HAP-1 (cell line): ENCODE data around the gene STAMBPL1.
"Not testable (repeated sequence)": the region's sequence is repeated elsewhere in the genome, so short reads cannot be mapped to it uniquely, and the experiment has no call there.

Experiments
- DNase-seq, 2 experiments: peaks; one replicate each; pipeline ENCODE4 v3.0.0-alpha.2; 2016 to 2020; ENCODE audit warnings: low spot score in 2 of 2
- H3K27me3 ChIP-seq: fragments of 250-450 bp; sonication (Bioruptor Pico); 2 replicates; pipeline ENCODE4 v1.5.1; 2020; ENCODE audit warnings: low read depth, mild to moderate bottlenecking, moderate library complexity
- H3K36me3 ChIP-seq: fragments of 250-450 bp; sonication (Bioruptor Pico); replicated peaks from 2 replicates; pipeline ENCODE4 v1.5.1; 2020; ENCODE audit warnings: mild to moderate bottlenecking
- H3K4me1 ChIP-seq: fragments of 250-450 bp; sonication (Bioruptor Pico); 2 replicates; pipeline ENCODE4 v1.5.1; 2020; ENCODE audit warnings: mild to moderate bottlenecking
- H3K4me3 ChIP-seq: fragments of 250-450 bp; sonication (Bioruptor Pico); 2 replicates; pipeline ENCODE4 v1.5.1; 2020; ENCODE audit warnings: mild to moderate bottlenecking, moderate library complexity
- H3K9me3 ChIP-seq: fragments of 250-450 bp; sonication (Bioruptor Pico); 2 replicates; pipeline ENCODE4 v1.5.1; 2020; ENCODE audit warnings: mild to moderate bottlenecking, moderate library complexity
- in situ Hi-C: fragments of 300-500 bp; cut with MboI; formaldehyde crosslinking; loops from 3 replicates; pipeline ENCODE4 v1.14.3; 2020; ENCODE audit warnings: low sequenced_read_pairs, inconsistent platforms, mixed read lengths

STAMBPL1 gene

DNA sequence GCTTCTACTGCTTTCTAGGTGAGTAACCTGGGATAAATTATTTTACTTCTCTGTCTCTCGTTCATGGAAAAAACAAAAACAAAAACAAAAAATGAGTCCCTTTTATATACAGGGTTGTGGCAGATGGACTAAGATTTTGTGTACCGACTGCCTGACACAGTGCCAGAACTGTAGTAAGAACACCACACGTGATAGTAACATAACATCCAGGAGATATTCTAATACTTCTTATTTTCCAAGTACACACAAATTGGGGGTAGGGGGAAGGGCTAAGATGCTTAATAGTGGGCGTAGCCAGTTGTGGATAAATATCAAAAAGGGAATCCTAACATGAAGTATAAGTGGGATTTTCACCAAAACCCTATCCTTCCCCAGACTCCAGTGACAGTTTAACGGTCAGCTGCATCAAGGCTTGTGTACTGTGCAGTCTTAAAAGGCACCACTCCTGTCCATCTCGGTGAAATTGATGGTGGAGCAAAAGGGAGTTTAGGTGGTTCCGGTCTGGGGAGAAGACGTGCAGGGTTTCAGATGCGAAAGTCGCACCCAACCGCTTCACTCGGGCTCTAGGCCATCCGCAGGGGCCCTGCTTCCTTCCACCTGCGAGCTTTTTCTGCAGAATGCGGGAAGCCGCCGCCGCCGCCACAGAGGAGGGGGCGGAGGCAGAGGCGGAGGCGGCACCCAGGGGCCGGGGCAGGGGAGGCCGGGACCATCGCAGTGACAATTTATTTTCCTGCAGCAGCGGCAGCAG, at the start of gene STAMBPL1:
Gene STAMBPL1 (plus strand): TSS at position 712 of the 748 bp plus-strand sequence. CDS start 21,464 bp downstream, outside the sequence.
- peak in 1 of 2 experiments; percentile 72 for DNase-seq
- H3K4me1 ChIP-seq, result peaks cover 31% of the 10 kb centered on the region
- H3K27me3 ChIP-seq, result no peaks in the 10 kb centered on the region

DNA sequence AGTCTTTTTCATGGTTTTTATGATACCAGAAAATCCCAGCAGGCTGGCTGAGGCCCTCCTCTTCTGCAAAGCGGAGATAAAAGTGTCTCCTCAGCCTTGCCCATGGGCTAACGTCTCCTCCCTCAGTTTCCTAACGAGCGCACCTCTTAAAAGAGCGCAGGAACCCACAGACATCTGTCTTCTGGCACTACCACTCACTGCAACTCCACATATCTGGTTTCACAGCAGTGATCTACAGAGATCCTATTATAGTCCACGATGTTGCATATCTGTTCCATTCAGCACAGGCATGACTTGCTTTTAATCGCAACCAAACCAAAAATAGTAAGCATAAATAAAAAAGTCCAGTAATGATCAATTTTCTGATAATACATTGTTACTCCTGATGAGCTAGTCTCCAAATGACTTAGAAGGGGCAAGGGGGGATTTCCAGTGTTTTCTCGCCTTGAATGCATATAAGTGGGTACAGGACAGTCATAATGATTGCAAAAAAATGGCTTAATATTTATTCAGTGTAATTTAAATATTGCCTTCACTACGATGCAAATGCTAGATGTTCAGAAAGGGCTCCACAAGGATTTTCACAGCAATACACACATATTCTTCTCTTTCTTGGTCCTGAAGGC, 49.3 kb upstream of the STAMBPL1 start:
- Histone ChIP-seq H3K4me3 (no peak overlapping the region), H3K4me1 (no peaks in the 10 kb centered on the region), H3K36me3 (no peaks in the 10 kb centered on the region), H3K9me3 (no peaks in the 10 kb centered on the region), H3K27me3 (peaks cover 7% of the 10 kb centered on the region; the same call in 1 of the 2 replicates)
- in situ Hi-C loops, result loop anchor here (10.0 kb wide), 1 partner anchor 394 kb away; no protein-coding TSS in a partner anchor
- DNase-seq, result no peak

More for the DNA sequence above, at the start of gene STAMBPL1:
- Histone ChIP-seq H3K9me3 (no peaks in the 10 kb centered on the region), H3K4me3 (peak within 1 kb of the TSS; percentile 68), H3K36me3 (no peaks in the 10 kb centered on the region)
- in situ Hi-C loops, result no loop called here

DNA sequence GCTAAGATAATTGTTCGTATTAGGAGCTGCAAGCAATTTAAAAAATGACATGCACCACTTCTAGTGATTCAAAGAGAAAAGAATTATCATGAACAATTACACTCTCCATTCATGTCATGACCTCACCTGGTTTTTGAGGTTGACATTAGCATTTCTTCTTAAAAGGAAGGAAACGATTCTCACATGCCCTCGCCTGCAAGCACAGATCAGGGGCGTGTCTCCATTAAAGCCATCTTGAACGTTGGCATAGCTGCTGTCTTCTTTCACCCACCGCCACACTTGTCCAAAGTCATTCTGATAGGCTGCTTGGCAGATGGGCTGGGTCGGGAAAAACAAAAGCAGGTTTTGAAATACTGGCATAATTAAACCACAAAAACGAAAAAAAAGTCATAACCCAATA, 48.3 kb upstream of the STAMBPL1 start:
- no peaks in the 10 kb centered on the region for H3K36me3 ChIP-seq
- peaks cover 7% of the 10 kb centered on the region; the same call in 1 of the 2 replicates for H3K27me3 ChIP-seq
- H3K4me1 ChIP-seq, result no peaks in the 10 kb centered on the region
- no peak overlapping the region for H3K4me3 ChIP-seq
- H3K9me3 ChIP-seq, result no peaks in the 10 kb centered on the region
- DNase-seq, result no peak
- in situ Hi-C loops, result loop anchor here (10.0 kb wide), 1 partner anchor 393 kb away; no protein-coding TSS in a partner anchor

DNA sequence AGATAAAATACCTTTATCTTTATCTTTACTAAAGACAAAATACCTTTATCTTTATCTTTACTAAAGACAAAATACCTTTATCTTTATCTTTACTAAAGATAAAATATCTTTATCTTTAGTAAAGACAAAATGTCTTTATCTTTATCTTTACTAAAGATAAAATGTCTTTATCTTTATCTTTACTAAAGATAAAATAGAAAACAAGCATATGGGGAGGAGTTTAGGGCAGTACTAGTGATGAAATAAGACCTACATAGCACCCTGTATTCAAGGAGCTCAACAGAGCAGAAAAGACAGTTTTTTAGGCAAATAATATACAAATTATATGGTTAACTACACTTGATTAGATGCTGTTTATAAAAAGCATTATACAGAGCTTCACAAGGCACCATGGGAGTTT, 47.7 kb upstream of the STAMBPL1 start:
- Histone ChIP-seq H3K27me3 (peaks cover 7% of the 10 kb centered on the region; the same call in 1 of the 2 replicates), H3K36me3 (no peaks in the 10 kb centered on the region), H3K9me3 (no peaks in the 10 kb centered on the region), H3K4me1 (no peaks in the 10 kb centered on the region), H3K4me3 (no peak overlapping the region)
- no peak for DNase-seq
- in situ Hi-C loops, result loop anchor here (10.0 kb wide), 1 partner anchor 392 kb away; no protein-coding TSS in a partner anchor

DNA sequence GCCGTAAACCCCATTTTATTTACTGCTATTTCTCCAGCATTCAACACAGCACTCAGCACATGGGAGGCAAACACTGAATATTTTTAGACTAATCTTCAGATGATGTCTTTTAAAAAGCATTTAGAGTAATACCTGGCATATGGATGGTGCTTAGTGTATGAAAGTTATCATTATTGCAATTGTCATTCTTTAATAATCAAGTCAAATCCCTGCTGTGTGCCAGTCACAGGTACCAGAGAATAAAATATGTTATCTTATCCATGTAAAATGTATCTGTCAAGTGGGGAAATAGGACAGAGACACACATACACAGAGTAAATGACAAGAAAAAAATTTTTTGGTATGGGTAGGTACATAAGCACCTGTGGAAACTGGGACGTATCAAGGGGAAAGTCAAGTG, 46.9 kb upstream of the STAMBPL1 start:
- Histone ChIP-seq H3K36me3 (no peaks in the 10 kb centered on the region), H3K4me1 (no peaks in the 10 kb centered on the region), H3K9me3 (no peaks in the 10 kb centered on the region), H3K4me3 (no peak overlapping the region), H3K27me3 (peaks cover 7% of the 10 kb centered on the region; the same call in 1 of the 2 replicates)
- DNase-seq, result no peak
- in situ Hi-C loops, result loop anchor here (10.0 kb wide), 1 partner anchor 392 kb away; no protein-coding TSS in a partner anchor

DNA sequence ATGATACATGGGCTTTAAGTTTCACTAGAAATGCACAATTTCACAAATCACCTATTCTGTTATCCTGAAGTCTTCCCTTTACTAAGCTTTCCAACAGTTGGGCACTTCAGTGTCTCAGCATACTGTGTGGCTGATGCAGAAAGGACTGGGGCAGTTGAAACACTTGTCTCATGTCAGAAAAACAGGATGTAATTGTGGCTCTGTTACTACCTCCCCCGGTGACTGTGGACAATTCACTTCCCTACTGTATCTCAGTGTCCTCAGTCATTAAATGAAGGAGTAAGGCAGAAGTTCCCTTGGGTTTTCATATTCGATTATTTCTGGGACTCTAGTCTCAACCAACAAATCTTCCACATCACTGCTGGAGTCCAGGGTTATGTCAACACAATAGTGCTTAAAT, 46.3 kb upstream of the STAMBPL1 start:
- H3K9me3 ChIP-seq, result no peaks in the 10 kb centered on the region
- in situ Hi-C loops, result loop anchor here (10.0 kb wide), 1 partner anchor 391 kb away; no protein-coding TSS in a partner anchor
- peaks cover 7% of the 10 kb centered on the region; the same call in 1 of the 2 replicates for H3K27me3 ChIP-seq
- H3K4me1 ChIP-seq, result no peaks in the 10 kb centered on the region
- no peak for DNase-seq
- no peaks in the 10 kb centered on the region for H3K36me3 ChIP-seq
- no peak overlapping the region for H3K4me3 ChIP-seq

GRCh38 chr10:88835096-88835909, 44.7 kb upstream of the STAMBPL1 start:
- Histone ChIP-seq H3K36me3 (no peaks in the 10 kb centered on the region), H3K9me3 (no peaks in the 10 kb centered on the region), H3K27me3 (peaks cover 7% of the 10 kb centered on the region; the same call in 1 of the 2 replicates), H3K4me1 (no peaks in the 10 kb centered on the region), H3K4me3 (no peak overlapping the region)
- in situ Hi-C loops, result loop anchor here (5.0 to 10.0 kb wide), 2 partner anchors 102 to 389 kb away; no protein-coding TSS in a partner anchor
- DNase-seq, result peak; percentile 81 to 89

- H3K36me3 ChIP-seq, result no peaks in the 10 kb centered on the region
- H3K9me3 ChIP-seq, result no peaks in the 10 kb centered on the region
- in situ Hi-C loops, result loop anchor here (5.0 to 10.0 kb wide), 2 partner anchors 101 to 389 kb away; no protein-coding TSS in a partner anchor
- H3K27me3 ChIP-seq, result peaks cover 5% of the 10 kb centered on the region; the same call in 1 of the 2 replicates
- no peaks in the 10 kb centered on the region for H3K4me1 ChIP-seq
- H3K4me3 ChIP-seq, result no peak overlapping the region
- DNase-seq, result no peak
These were observed 44.2 kb upstream of the STAMBPL1 start for GRCh38 chr10:88835910-88836221.

- not testable (repeated sequence) for H3K36me3 ChIP-seq, H3K27me3 ChIP-seq, H3K4me3 ChIP-seq, H3K9me3 ChIP-seq, DNase-seq, H3K4me1 ChIP-seq
- in situ Hi-C loops, result loop anchor here (5.0 to 10.0 kb wide), 2 partner anchors 100 to 387 kb away; no protein-coding TSS in a partner anchor
These were observed 42.4 kb upstream of the STAMBPL1 start for GRCh38 chr10:88837632-88838031.

GRCh38 chr10:88838766-88839350, 41.2 kb upstream of the STAMBPL1 start:
- Histone ChIP-seq H3K36me3 (no peaks in the 10 kb centered on the region), H3K27me3 (no peaks in the 10 kb centered on the region), H3K4me3 (no peak overlapping the region), H3K4me1 (no peaks in the 10 kb centered on the region), H3K9me3 (no peaks in the 10 kb centered on the region)
- DNase-seq, result no peak
- in situ Hi-C loops, result loop anchor here (5.0 to 10.0 kb wide), 2 partner anchors 98 to 386 kb away; no protein-coding TSS in a partner anchor

DNA sequence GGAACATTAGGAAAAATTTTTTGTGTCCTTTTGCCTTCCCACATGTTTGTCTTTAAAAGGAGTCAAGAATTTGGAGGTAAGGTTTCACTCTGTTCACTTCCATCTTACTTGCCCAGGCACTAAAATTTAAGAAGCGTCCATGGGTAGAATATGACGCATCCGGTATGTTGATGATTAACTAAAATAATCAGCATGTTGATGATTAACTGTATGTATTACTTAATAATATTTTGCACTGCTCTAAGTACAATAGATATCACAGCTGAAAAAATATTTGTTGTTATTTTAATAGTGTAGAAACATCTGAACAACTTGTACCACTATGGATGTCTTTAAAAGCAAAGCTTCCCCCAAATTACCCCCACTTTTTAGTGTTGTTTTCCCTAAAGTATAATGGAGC, 39.9 kb upstream of the STAMBPL1 start:
- H3K27me3 ChIP-seq, result no peaks in the 10 kb centered on the region
- H3K36me3 ChIP-seq, result no peaks in the 10 kb centered on the region
- no peak for DNase-seq
- in situ Hi-C loops, result no loop called here
- no peaks in the 10 kb centered on the region for H3K4me1 ChIP-seq
- H3K4me3 ChIP-seq, result no peak overlapping the region
- H3K9me3 ChIP-seq, result no peaks in the 10 kb centered on the region

- Histone ChIP-seq H3K4me3 (no peak overlapping the region), H3K4me1 (no peaks in the 10 kb centered on the region), H3K36me3 (no peaks in the 10 kb centered on the region), H3K27me3 (no peaks in the 10 kb centered on the region), H3K9me3 (no peaks in the 10 kb centered on the region)
- no peak for DNase-seq
- in situ Hi-C loops, result no loop called here
These were observed 39.2 kb upstream of the STAMBPL1 start for GRCh38 chr10:88840881-88841280.
